Smooth muscle cell (in vitro differentiated cells): ENCODE data around the gene HELZ2. TPM values are rescaled to one million over a fixed set of nuclear protein-coding genes. Genes with fewer than 3 reads are reported as not detected.

Experiments
- DNase-seq: peaks from one replicate; lab custom pipeline; 2025; ENCODE audit not compliant: unreplicated experiment; lab: John Stamatoyannopoulos, UW
- H2AFZ ChIP-seq: fragments of 200-600 bp; sonication (generic); 2 replicates; pipeline ENCODE4 v1.6.0; 2016; ENCODE audit warnings: antibody characterized with exemption, low read depth, mild to moderate bottlenecking
- H3F3A ChIP-seq: fragments of 200-600 bp; sonication (generic); 2 replicates; pipeline ENCODE4 v1.6.0; 2017; ENCODE audit warnings: antibody characterized with exemption, low read depth
- H3K27ac ChIP-seq: fragments of 200-600 bp; sonication (generic); 2 replicates; pipeline ENCODE4 v1.5.1; 2016; ENCODE audit warnings: low read depth, mild to moderate bottlenecking
- H3K27me3 ChIP-seq: fragments of 200-600 bp; sonication (generic); 2 replicates; pipeline ENCODE4 v1.6.1; 2016; ENCODE audit warnings: low read depth, mild to moderate bottlenecking
- H3K36me3 ChIP-seq: fragments of 200-600 bp; sonication (generic); 2 replicates; pipeline ENCODE4 v1.5.1; 2016; ENCODE audit warnings: low read depth
- H3K4me1 ChIP-seq: fragments of 200-600 bp; sonication (generic); 2 replicates; pipeline ENCODE4 v1.5.1; 2016; ENCODE audit warnings: low read depth
- H3K4me2 ChIP-seq: fragments of 200-600 bp; sonication (generic); 2 replicates; pipeline ENCODE4 v1.6.0; 2016; ENCODE audit warnings: mild to moderate bottlenecking
- H3K4me3 ChIP-seq: fragments of 200-600 bp; sonication (generic); 2 replicates; pipeline ENCODE4 v1.5.1; 2016; ENCODE audit warnings: mild to moderate bottlenecking
- H3K79me2 ChIP-seq: fragments of 200-600 bp; sonication (generic); 2 replicates; pipeline ENCODE4 v1.6.0; 2016; ENCODE audit warnings: low read depth, mild to moderate bottlenecking
- H3K9ac ChIP-seq: fragments of 200-600 bp; sonication (generic); 2 replicates; pipeline ENCODE4 v1.6.0; 2016; ENCODE audit warnings: low read depth
- H3K9me3 ChIP-seq: fragments of 200-600 bp; sonication (generic); replicated peaks from 2 replicates; pipeline ENCODE4 v1.5.1; 2016; ENCODE audit warnings: low read depth
- H4K20me1 ChIP-seq: fragments of 200-600 bp; sonication (generic); 2 replicates; pipeline ENCODE4 v1.6.0; 2016; ENCODE audit warnings: low read depth
- WGBS: methylation state at CpG from one replicate; pipeline ENCODE4 v1.1.7; 2016; ENCODE audit warnings: low lambda C conversion rate; 5-methylcytosine and 5-hydroxymethylcytosine counted together
- polyA plus RNA-seq: library from polyadenylated mRNA; unstranded; fragments of >200 nt; fragmentation: Nextera tagmentation; extraction: Ambion mirVana; gene quantifications from 2 replicates; pipeline ENCODE4 v1.2.1, GENCODE V29; 2016
- total RNA-seq: library from RNA; depleted of rRNA; stranded (reverse); fragments of >200 nt; gene quantifications from 2 replicates; pipeline ENCODE4 v1.2.3, GENCODE V29; 2014
- TF ChIP-seq, protein P1 (sequence below): fragments of 200-600 bp; sonication (generic); IDR thresholded peaks from 2 replicates; pipeline ENCODE4 v1.5.1; 2017; ENCODE audit warnings: borderline replicate concordance, mild to moderate bottlenecking, antibody characterized with exemption; ENCODE audit not compliant: insufficient read depth, poor library complexity, severe bottlenecking

HELZ2 gene
- total and polyA plus RNA-seq, 2 experiments from 2014 or later, result 3.0 to 13.8 TPM

DNA sequence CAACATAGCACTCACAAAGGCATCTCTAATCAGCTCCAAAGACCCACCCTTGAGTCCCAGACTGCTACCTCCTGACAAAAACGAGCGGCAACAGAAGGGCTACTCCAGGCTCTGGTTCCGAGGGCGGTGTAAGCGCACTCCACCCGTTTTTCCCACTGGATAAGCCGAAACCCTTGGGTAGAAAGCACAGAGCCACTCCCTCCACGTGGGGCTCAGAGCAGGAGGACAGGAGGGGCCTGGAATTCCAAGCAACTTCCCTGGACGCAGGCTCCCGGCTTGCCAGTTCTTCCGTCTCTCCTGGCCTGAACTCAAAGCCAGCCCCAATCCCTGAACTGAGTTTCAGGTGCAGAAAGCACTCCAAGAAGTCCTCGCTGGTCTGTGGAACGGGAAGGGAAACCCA lies 45.5 kb upstream of the HELZ2 start:
- WGBS, result 91% methylated on average over 13 of the region's 13 CpGs
- Histone ChIP-seq H3F3A (no peaks in the 10 kb centered on the region), H2AFZ (no peak overlapping the region), H3K9me3 (no peaks in the 10 kb centered on the region), H3K9ac (no peak overlapping the region), H3K36me3 (no peaks in the 10 kb centered on the region), H4K20me1 (peaks cover 62% of the 10 kb centered on the region), H3K4me2 (no peak overlapping the region), H3K79me2 (peaks cover 42% of the 10 kb centered on the region), H3K4me1 (no peaks in the 10 kb centered on the region), H3K27ac (no peak overlapping the region), H3K27me3 (no peaks in the 10 kb centered on the region), H3K4me3 (no peak overlapping the region)
- no peak for DNase-seq
- TF ChIP-seq, protein P1, sequence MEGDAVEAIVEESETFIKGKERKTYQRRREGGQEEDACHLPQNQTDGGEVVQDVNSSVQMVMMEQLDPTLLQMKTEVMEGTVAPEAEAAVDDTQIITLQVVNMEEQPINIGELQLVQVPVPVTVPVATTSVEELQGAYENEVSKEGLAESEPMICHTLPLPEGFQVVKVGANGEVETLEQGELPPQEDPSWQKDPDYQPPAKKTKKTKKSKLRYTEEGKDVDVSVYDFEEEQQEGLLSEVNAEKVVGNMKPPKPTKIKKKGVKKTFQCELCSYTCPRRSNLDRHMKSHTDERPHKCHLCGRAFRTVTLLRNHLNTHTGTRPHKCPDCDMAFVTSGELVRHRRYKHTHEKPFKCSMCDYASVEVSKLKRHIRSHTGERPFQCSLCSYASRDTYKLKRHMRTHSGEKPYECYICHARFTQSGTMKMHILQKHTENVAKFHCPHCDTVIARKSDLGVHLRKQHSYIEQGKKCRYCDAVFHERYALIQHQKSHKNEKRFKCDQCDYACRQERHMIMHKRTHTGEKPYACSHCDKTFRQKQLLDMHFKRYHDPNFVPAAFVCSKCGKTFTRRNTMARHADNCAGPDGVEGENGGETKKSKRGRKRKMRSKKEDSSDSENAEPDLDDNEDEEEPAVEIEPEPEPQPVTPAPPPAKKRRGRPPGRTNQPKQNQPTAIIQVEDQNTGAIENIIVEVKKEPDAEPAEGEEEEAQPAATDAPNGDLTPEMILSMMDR, result no peak

DNA sequence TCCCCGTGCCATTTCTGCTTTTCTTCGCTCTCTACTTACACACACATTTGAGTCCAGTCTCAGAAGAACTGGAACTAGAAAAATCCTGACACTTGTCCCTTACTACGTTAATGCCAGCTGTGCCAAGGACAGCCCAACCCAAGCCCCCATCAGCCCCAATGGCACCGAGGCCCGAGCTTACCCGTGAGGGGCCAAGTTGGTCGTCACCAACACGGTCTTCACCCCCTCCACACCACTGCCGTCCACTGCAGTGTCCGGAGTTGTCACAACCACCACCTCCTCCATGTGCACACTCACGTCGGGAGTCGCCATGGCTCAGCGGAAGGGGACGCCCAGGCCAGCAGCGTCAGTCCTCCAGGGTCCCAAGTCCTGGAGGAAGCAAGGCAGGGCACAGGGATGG lies 45.0 kb upstream of the HELZ2 start:
- no peak overlapping the region for H3K4me3 ChIP-seq
- no peaks in the 10 kb centered on the region for H3K27me3 ChIP-seq
- H2AFZ ChIP-seq, result no peak overlapping the region
- H3K4me2 ChIP-seq, result no peak overlapping the region
- no peaks in the 10 kb centered on the region for H3K4me1 ChIP-seq
- peaks cover 41% of the 10 kb centered on the region for H3K79me2 ChIP-seq
- no peaks in the 10 kb centered on the region for H3F3A ChIP-seq
- peaks cover 62% of the 10 kb centered on the region for H4K20me1 ChIP-seq
- no peaks in the 10 kb centered on the region for H3K36me3 ChIP-seq
- no peak overlapping the region for H3K9ac ChIP-seq
- WGBS, result 98% methylated on average over 16 of the region's 16 CpGs
- TF ChIP-seq, protein P1, result no peak
- DNase-seq, result no peak
- H3K9me3 ChIP-seq, result no peaks in the 10 kb centered on the region
- H3K27ac ChIP-seq, result no peak overlapping the region

GRCh38 chr20:63618291-63618980 lies 44.4 kb upstream of the HELZ2 start:
- Histone ChIP-seq H3K36me3 (no peaks in the 10 kb centered on the region), H3K4me2 (no peak overlapping the region), H4K20me1 (peaks cover 64% of the 10 kb centered on the region), H3K9me3 (no peaks in the 10 kb centered on the region), H3K27me3 (no peaks in the 10 kb centered on the region), H3F3A (no peaks in the 10 kb centered on the region), H3K4me3 (no peak overlapping the region), H3K79me2 (peaks cover 36% of the 10 kb centered on the region), H3K4me1 (no peaks in the 10 kb centered on the region), H2AFZ (no peak overlapping the region), H3K9ac (no peak overlapping the region), H3K27ac (no peak overlapping the region)
- TF ChIP-seq, protein P1, result no peak
- 98% methylated on average over 11 of the region's 11 CpGs for WGBS
- no peak for DNase-seq

DNA sequence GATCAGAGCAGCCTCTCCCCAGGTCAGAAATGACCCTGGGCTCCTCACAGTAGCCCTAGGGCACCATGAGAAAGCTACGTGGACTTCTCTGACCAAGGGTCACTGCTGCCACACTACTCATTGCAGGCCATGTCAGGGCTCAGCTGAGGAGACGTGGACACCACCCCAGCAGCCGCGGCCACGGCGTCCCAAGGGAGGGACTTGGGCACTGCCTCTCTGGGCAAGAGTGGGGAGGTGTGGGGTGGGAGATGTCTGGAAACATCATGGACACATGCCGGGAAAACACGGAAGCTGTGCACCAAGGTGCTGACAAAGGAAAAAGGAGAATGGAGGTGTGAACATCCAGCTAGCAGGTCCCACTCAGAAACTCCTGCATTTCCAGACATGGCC lies 43.8 kb upstream of the HELZ2 start:
- H3K27me3 ChIP-seq, result no peaks in the 10 kb centered on the region
- no peaks in the 10 kb centered on the region for H3F3A ChIP-seq
- H4K20me1 ChIP-seq, result peaks cover 65% of the 10 kb centered on the region
- DNase-seq, result no peak
- no peak overlapping the region for H3K9ac ChIP-seq
- H3K79me2 ChIP-seq, result peaks cover 30% of the 10 kb centered on the region
- H3K27ac ChIP-seq, result no peak overlapping the region
- H3K9me3 ChIP-seq, result no peaks in the 10 kb centered on the region
- H3K36me3 ChIP-seq, result no peaks in the 10 kb centered on the region
- H3K4me3 ChIP-seq, result no peak overlapping the region
- H2AFZ ChIP-seq, result no peak overlapping the region
- no peak overlapping the region for H3K4me2 ChIP-seq
- 100% methylated on average over 8 of the region's 8 CpGs for WGBS
- H3K4me1 ChIP-seq, result no peaks in the 10 kb centered on the region
- TF ChIP-seq, protein P1, result no peak
